GM18870 (cell line): Measurements from ENCODE around the gene SHMT1.
"Not testable (repeated sequence)": the region's sequence is repeated elsewhere in the genome, so short reads cannot be mapped to it uniquely, and the experiment has no call there.

ENCODE experiments used
- ATAC-seq: cut with Tn5 transposase; IDR thresholded peaks from one replicate; pipeline ENCODE4 v1.9.1; 2021; ENCODE audit warnings: moderate library complexity; ENCODE audit not compliant: unreplicated experiment

The SHMT1 gene

DNA sequence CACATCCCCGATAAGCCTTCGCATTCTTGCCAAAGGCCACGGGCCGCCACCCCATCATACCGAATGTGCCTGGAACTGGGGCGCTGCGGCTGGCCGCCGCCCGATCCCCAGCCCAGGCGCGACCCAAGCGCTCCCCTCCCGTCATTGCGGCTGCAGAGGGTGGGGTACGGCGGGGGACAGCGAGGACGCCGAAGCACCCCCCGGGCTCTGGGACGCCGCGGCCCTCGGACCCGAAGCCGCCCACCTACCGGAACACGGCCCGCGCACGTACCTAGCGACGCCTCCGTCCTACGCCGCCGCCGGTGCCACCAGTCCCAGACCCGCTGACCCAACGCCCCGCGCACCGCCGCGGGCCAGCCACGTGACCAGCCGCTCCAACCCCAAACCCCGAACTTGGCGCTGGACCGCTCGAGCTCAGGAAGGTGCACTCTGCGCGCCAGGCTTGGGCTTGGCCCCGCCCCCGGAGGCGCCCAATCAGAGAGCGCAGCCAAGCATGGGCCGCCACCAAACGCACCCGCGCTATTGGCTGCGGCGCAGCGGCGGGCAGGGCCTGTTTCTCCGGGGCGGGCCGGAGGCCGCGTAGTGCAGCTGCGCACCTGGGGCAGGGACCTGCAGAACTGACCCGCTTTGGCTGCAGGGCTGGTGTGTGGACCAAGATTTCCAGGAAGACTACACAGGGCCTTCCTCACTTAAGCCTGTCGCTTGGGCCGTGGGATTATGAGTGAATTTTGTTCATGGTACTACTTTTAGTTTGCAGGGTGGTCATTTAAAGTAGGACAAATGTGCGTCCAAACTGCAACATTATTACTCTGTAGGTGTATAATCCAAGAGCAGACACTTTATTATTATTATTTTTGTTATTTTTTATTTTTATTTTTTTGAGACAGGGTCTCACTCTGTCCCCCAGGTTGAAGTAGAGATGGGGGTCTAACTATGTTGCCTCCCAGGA lies at the start of gene SHMT1:
SHMT1 (minus strand) TSS at position 450 of the 949 bp plus-strand sequence. CDS start 7,569 bp downstream, outside the sequence.
- ATAC-seq: peak; percentile 85

DNA sequence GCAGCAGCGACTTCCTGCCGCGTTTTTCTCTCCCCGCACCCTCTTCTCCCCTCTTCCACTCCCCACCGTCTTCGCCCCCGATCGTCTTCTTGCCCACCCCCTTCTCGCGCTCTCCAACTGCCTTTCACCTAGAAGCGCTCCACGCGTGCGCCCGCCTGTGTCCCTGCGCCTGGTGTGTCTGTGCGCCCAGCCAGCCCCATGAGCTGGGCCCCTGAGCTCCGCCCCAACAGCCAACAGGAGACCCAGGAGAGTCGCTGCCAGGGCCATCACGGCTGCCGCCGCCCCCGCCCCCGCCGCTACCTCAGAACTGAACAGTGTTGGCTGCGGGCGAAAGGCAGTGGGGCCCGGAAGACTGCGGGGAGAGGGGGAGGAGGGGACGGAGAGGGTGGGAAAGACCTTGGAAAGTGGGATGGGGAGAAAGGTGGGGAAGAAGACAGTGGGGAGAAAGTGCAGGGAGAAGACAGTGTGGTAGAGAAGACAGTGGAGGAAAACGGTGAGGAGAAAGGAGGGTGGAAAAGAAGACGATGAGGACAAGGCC lies 48.7 kb upstream of the SHMT1 start:
- not testable (repeated sequence) for ATAC-seq

DNA sequence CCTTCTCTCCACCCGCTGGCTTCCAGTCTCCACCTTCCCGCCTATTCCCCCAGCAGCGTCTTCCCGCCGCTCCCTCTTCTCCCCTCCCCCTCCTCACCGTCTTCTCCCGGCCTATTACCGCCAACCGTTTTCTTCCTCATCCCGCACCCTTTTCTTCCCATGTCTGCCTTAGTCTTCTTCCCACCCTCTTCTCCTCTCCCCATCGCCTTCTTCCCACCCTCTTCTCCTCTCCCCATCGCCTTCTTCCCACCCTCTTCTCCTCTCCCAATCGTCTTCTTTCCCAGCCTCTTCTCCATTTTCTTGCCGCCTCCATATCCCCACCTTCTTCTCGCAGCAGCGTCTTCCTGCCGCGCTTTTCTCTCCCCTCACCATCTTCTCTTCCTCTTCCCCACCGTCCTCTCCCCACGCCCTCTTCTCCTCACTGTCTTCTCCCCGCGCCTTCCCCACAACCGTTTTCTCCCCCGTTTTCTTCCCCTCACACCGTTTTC lies 48.1 kb upstream of the SHMT1 start:
- ATAC-seq: not testable (repeated sequence)

DNA sequence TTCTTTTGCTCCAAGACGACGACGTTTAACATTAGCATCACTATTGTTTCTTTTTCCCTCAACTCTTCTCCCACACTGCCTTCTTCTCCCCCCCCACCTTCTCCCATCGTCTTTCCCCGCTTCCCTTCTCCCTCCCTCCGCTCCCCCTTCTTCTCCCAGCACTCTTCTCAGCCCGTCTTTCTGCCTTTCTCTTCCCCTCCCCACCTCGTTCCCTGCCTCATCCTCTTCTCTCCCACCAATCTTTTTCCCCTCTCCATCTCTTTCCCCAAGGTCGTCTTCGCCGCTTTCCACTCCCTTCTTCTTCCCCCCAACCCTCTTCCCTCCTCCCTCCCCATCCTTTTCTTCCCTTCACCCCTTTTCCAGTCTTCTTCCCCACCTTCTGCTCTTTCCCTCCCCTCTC lies 47.4 kb upstream of the SHMT1 start:
- not testable (repeated sequence) for ATAC-seq

DNA sequence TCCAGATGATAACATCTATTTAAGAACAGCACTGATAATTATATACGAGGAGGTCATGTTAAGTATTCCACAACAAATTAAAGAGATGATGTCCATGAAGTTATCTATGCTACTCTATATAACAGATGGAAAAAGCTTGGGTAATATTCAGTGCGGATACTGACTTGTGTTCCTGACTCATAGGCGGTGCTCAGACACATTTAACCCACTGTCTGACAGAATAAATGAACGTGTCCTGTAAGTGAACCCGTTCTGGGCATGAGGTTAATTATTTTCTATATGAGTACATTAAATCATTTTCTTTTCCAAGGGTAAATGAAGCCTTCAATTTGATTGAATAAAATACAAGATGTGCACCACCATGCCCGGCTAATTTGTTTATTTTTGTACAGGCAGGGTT lies 46.0 kb upstream of the SHMT1 start:
- not testable (repeated sequence) for ATAC-seq

DNA sequence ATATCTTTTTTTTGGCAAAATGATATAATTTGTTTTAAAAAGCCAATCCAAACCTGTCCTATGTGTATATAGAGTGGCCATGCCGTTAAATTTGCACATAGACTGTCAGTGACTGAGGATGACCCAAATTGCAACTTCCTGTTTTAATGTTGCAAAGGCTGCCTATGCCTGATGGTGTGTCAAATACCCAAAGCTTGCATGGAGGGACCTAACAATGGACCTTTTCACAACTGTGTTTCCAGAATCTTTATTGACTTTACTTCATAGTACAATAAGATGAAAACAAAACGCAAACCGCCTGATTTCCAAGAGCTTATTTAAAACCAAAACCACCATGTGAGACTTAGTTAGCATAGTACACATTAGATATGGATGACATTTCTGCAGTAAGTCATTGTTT lies 45.6 kb upstream of the SHMT1 start:
- ATAC-seq: not testable (repeated sequence)

DNA sequence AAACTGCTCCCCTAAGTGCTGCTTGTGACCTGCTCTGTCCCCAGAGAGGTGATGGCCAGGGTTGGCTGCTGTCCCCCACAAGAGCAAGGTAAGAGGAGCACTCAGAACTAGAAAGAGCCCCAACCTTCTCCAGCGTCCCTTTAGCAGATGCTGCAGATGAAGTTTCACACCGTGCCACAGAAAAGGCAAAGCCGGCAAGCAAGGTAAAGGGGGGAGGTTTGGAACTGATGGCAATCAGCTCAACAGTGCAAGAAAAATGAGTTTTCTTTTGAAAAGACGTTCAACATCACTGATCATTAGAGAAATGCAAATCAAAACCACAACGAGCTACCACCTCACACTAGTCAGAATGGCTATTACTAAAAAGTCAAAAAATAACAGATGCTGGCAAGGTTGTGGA lies 40.3 kb upstream of the SHMT1 start:
- peak; percentile 69 for ATAC-seq

DNA sequence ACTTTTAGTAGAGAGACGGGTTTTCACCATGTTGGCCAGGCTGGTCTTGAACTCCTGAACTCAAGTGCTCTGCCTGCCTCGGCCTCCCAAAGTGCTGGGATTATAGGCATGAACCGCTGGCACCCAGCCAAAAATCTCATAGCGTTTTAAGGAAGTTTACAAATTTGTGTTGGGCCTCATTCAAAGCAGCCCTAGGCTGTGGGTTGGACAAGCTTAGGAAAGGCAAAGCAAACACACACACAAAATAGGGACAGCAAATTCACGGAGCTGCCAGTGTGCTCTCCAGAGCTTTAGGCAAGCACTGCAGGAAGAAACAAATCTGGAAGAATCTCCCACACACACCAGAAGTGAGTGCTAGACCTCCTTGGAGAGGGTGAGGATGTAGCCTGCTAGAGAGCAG lies 39.8 kb upstream of the SHMT1 start:
- not testable (repeated sequence) for ATAC-seq

DNA sequence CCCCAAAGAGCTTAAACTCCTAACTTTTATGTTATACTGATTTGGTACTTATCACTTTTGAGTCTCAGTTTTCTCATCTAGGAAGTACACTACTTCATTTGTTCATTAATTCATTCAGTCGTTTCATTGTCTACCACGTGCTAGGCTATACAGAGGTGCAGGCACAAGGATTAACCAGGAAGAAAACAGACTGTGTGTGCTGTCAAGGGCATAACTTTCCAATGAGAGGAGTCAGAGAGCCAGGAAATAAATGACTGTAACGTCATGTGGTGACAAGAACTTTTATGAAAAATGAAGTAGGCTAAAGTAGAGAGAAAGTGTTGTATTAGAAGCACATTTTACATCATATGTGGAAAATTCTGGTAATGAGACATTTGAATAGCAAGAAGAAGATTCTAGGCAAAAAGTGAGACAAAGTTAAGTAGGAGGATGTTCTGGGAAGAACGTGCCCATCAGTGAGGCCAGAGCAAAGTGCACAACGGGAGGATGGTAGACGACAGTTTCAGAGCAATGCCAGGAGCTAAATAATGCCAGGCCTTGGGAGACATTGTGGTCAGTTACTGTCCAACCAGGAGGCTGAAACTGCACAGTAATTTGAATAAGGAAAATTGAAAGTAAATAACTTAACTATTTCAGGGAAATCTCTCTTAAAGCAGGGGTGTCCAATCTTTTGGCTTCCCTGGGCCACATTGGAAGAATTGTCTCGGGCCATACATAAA lies 38.7 kb upstream of the SHMT1 start:
- ATAC-seq: not testable (repeated sequence)

DNA sequence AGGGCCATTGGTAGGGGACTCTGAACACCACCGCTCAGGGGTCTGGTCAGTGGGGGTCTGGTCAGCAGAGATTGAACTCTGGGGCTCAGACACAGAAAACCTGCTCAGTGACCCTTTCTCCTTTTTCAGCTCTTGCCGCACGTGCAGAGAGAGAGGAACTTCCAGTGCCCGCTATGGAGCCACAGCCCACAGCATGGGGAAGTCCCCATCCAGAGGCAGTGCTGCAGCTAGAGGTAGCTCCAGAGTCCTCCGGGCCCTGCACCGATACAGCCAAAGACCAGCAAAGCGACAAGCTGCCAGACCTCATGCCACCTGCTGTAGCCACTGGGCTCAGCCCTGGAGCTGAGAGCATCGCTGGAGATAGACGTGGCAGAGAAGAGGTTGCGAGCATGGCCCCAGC lies 25.4 kb upstream of the SHMT1 start:
- not testable (repeated sequence) for ATAC-seq

DNA sequence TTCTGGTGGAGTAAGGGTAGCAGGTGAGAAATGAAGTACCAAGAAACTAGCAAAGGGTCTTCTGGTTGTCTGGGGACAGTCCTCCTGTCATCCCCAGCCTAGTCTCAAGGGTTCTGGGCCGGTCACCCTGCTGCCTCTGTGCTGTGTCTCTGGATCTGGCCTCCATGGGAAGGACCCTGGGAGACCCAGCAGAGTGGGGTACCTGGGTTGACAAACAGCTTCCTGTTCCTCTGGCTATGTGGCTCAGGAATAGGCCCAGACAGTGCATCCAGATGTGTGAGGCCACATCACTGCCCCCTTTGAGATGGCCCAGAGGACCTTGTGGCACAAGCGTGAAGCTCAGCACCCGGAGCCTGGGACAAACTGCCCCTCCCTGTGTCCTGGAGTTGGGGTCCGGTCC lies 24.9 kb upstream of the SHMT1 start:
- not testable (repeated sequence) for ATAC-seq

DNA sequence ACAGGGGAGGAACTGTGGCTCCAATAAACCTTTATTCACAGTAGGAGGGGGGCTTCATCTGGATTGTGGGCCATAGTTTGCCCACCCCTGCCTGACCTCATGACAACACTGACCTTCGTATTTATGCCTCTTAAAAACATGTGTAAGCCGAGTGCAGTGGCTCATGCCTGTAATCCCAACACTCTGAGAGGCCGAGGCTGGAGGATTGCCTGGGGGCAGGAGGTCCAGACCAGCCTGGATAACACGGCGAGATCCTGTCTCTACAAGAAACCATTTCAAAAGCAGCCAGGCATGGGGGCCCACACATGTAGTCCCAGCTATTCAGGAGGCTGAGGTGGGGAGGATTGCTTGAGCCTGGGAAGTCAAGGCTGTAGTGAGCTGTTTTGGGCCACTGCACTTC lies 24.2 kb upstream of the SHMT1 start:
- not testable (repeated sequence) for ATAC-seq

DNA sequence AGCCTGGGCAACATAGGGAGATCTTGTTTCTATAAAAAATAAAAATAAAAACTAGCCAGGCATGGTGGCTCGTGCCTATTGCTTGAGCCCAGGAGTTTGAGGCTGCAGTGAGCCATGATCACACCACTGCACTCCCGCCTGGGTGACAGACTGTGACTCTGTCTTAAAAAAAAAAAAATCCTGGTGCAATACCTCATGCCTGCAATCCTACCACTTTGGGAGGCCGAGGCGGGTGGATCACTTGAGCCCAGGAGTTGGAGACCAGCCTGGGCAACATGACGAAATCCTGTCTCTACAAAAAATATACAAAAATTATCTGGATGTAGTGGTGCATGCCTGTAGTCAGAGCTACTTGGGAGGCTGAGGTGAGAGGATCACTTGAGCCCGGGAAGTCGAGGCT lies 20.9 kb upstream of the SHMT1 start:
- not testable (repeated sequence) for ATAC-seq

DNA sequence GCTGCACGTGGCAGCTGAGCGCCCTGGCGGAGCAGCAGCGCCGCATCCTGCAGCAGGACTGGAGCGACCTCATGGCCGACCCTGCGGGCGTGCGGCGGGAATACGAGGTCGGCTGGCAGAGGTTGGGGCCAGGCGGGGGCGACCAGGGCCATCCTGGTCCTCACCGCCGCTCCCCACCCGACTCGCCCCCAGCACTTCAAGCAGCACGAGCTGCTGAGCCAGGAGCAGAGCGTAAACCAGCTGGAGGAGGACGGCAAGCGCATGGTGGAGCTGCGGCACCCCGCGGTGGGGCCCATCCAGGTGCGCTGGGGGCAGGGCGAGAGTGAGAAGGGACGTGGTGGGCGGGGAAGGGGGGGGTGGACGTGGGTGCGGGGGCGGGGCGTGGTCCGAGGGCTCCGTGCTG lies 19.7 kb upstream of the SHMT1 start:
- ATAC-seq: not testable (repeated sequence)

DNA sequence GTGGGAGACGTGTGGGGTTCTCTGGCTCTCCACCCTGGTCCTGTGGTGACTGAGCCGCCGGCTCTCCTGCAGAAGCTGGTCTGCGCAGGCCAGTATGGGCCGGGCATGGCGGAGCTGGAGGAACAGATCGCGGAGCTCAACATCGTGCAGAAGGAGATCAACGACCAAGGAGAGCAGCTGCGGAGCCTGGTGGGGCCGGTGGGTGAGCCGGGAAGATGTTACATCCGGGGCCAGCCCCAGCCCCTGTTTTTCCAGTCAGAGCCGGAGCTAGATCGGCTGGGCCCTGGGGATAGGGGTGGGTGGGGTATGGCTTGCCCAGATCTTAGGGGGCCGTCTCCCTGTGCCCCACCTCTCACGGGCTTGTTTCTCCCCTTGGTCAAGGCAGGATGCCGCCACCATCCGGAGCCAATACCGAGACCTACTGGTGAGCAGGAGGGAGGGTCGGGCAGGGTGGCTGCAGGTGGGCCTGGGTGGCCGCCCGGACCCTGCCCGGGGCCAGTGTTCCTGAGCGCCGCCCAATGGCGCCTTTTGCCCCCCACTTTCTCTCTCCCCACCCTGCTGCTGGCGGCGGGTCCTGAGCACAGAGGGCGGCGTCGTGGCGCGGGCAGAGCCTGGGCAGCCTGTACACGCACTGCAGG lies 19.2 kb upstream of the SHMT1 start:
- ATAC-seq: no peak

DNA sequence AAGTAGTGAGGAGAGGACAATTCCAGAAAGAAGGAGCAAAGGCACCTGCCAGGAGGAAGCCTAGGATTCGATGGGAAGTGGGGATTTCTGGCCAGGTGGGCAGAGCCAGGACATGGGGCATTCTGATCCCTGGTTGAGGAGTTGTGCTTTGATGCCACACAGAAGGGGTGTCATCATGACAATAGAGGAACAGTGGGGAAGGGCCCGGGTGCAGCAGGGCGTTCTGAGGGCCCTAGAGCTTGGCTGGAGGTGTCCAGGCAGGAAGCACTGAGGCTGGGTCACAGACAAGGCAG lies 18.5 kb upstream of the SHMT1 start:
- no peak for ATAC-seq

DNA sequence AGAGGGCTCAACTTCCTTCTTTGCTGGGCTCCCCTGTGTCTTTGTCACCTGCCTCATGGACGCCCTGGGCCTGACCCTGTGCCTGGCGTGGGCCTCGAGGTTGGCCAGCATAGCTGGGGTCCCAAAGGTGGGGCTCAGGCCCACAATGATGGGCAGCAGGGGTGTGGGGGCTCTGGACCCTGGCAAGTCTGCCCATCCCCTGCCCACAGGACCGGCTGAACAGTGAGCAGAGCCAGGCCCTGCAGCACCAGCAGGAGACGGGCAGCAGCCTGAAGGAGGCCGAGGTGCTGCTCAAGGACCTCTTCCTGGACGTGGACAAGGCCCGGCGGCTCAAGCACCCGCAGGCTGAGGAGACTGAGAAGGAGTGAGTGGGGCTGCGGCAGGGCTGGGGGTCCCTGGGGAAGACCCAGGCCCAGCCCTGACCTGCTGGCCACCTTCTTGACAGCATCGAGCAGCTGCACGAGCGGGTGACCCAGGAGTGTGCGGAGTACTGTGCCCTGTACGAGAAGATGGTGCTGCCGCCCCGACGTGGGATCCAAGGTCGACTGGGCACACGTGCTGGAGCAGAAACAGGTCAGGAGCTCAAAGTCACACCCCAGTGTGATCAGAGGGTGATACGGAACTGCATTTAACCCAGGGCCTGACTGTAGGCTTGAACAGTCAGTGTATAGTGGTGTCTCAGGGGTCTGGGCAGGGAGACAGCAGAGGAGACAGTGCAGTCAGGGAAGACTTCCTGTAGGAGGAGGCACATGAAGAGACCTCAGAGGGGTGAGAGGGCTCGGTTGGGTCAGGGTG lies 18.0 kb upstream of the SHMT1 start:
- ATAC-seq: no peak

DNA sequence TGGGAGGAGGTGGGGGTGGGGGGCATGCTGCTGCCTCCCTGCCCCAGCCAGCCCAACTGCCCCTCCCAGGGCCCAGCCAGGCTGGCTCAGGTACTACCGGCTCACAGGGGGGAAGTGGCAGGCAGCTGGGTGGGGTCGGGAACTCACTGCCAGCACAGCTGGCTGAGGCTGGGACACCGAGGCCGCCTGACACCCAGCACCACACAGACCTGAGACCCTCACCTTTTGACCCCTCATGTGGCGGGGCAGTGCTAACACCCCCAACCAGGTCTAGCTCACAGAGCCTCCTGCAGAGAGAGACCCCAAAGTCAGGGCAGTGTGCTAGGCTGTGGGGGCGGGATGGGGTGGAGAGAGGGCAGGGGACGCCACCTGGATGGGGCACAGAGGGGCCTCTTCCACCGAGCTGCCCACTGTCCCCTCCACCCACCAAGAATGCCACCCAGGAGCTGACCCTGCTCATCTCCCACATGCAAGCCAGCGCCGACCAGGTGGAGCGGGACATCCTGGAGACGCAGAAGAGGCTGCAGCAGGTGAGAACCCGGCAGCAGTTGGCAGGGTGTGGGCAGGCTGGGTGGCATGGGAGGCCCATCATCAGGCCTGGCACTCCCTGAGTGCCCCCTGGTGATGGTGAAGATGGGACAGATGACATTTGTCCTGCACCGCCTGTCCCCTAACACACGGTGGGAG lies 17.3 kb upstream of the SHMT1 start:
- no peak for ATAC-seq

DNA sequence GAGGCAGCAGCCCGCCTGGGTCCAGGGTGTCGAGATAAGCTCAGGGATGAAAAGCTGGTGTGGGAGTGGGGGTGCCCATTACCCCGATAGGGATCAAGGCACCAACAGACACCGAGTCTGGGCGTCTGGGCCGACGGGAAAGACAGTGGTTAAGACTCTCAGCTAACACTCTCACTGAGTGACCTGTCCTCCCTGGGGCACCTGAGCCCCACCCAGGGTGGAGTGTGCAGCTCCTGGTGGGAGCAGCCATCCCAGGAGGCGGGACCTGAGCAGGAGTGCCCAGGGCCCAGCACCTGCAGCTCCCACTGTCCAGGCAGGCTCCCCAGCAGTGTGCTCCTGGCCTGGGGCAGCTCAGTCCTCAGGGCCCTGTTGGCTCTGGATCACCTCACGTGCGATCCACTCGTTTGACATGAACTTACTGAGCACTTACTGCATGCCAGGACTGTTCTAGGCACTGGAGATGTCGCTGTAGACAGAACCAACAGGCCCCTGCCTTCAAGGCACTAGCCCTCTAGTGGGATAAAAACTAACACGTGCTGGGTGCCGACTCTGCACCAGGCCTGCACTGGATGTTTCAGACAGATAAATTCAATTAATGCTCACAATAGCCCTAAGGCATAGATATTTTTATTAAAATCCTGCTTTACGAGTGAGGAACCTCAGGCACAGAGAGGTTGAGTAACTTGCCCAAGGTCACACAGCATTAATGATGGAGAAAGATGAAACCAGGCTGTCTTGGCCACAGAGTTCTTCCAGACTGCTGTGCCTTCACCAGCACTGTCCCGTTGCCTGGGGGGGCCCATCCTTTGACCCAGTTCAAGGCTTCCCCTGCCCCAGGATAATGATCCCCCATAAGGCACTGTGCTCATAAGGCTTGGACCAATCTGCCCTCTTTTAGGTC lies 16.1 kb upstream of the SHMT1 start:
- ATAC-seq: no peak
